Epithelial cell of proximal tubule (primary cell): ENCODE results near the gene FGF18. TPM values are rescaled to one million over a fixed set of nuclear protein-coding genes. Genes with fewer than 3 reads are reported as not detected.
"Not testable (repeated sequence)": the region's sequence is repeated elsewhere in the genome, so short reads cannot be mapped to it uniquely, and the experiment has no call there.

Source experiments
- DNase-seq: peaks from one replicate; pipeline ENCODE4 v3.0.0-alpha.2; 2011; ENCODE audit warnings: low read depth
- H3K4me3 ChIP-seq: 2 replicates; pipeline ENCODE4 v1.5.1; 2011; ENCODE audit warnings: low read depth, mild to moderate bottlenecking, low read length
- total RNA-seq: library from RNA; depleted of rRNA; stranded (reverse); fragments of >200 nt; gene quantifications from 2 replicates; pipeline ENCODE4 v1.2.3, GENCODE V29; 2015
- TF ChIP-seq, protein P1 (sequence below): conservative IDR thresholded peaks from 2 replicates; pipeline ENCODE4 v1.5.1; 2012; ENCODE audit warnings: low read depth, mild to moderate bottlenecking, low read length

The FGF18 gene
- total RNA-seq, 1 donor from 2014 or later, result not detected

GRCh38 chr5:171495122-171495700 lies 75.8 kb downstream of the FGF18 start:
- TF ChIP-seq, protein P1, sequence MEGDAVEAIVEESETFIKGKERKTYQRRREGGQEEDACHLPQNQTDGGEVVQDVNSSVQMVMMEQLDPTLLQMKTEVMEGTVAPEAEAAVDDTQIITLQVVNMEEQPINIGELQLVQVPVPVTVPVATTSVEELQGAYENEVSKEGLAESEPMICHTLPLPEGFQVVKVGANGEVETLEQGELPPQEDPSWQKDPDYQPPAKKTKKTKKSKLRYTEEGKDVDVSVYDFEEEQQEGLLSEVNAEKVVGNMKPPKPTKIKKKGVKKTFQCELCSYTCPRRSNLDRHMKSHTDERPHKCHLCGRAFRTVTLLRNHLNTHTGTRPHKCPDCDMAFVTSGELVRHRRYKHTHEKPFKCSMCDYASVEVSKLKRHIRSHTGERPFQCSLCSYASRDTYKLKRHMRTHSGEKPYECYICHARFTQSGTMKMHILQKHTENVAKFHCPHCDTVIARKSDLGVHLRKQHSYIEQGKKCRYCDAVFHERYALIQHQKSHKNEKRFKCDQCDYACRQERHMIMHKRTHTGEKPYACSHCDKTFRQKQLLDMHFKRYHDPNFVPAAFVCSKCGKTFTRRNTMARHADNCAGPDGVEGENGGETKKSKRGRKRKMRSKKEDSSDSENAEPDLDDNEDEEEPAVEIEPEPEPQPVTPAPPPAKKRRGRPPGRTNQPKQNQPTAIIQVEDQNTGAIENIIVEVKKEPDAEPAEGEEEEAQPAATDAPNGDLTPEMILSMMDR, result no peak
- no peak for DNase-seq
- H3K4me3 ChIP-seq, result no peak overlapping the region

DNA sequence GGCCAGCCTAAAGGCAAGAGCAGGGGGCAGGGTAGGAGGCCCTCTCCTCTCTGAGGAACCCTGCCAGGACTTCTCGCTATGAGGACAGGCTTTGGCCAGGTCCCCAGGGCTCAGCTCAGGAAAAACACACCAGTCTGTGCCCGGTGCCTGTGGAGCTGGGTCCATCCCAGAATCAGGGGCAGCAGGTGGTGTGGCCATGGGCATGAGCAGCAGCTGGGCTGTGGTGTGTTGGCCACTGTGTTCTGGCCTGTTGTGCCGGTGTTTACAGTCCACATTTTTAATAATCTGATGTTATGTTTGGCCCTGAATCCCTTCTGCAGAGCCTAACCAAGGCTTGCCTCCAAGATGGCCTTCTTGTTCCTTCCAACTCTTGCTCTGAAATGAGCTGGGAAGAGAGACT lies 77.0 kb downstream of the FGF18 start:
- no peak for DNase-seq
- TF ChIP-seq, protein P1, result no peak
- H3K4me3 ChIP-seq, result no peak overlapping the region

- DNase-seq, H3K4me3 ChIP-seq: not testable (repeated sequence)
Measured at GRCh38 chr5:171497494-171497893, 78.0 kb downstream of the FGF18 start.

GRCh38 chr5:171498166-171498565 lies 78.7 kb downstream of the FGF18 start:
- no peak overlapping the region for H3K4me3 ChIP-seq
- TF ChIP-seq, protein P1, result no peak
- DNase-seq, result no peak

DNA sequence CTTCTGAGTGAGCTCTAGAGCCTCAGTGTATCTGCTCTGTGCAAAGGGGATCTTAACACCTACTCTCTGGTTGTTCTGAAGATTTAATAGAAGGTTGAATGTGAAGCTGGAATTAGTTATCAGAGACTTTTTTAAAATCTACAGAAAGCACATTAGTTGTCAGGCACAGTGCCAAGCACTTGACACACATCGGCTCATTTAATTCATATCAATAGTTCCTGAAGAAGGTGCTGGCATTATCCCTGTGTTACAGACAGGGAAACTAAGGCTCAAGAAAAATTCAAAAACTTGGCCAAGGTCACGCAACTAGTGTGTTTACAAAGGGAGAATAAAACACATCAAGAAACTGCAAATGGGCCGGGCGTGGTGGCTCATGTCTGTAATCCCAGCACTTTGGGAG lies 80.2 kb downstream of the FGF18 start:
- no peak for DNase-seq
- TF ChIP-seq, protein P1, result no peak
- H3K4me3 ChIP-seq, result no peak overlapping the region

- H3K4me3 ChIP-seq, result no peak overlapping the region
- TF ChIP-seq, protein P1, result no peak
- DNase-seq, result no peak
Measured at GRCh38 chr5:171505473-171506043, 86.1 kb downstream of the FGF18 start.

DNA sequence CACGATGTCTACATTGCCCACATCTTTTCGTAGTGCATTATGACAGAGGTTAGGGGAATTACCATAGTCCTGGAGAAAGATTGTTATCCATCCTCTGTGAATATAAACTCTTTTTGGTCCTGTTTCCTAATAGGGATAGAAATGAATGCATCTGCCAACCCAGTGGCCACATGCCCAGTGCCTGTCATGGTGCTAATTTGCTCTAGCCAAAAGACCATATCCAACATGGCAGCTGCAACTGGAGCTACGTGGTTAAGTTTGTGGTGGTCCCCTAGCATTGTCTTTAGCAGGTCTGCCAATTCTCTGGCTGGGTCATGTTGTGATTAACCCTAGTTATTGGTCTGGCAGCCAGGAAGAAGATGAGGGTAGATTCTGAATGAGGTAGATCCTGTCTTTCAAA lies 87.5 kb downstream of the FGF18 start:
- DNase-seq, result no peak
- TF ChIP-seq, protein P1, result no peak

More for the DNA sequence above, 87.5 kb downstream of the FGF18 start:
- H3K4me3 ChIP-seq, result no peak overlapping the region

Other genes with a start within 250 kb of the FGF18 start
- 0.87 TPM in 1 of 2 replicates, not detected in the other for gene TLX3, start 110.4 kb upstream of the FGF18 start, total RNA-seq
- gene NPM1, start 31.8 kb upstream of the FGF18 start, total RNA-seq, result 1,693 and 2,624 TPM in 2 replicates